HepG2 (cell line): ENCODE measurements around the gene PTCH1. TPM values are rescaled to one million over a fixed set of nuclear protein-coding genes. Genes with fewer than 3 reads are reported as not detected.

Source experiments
- AGO1 ChIP-seq: fragments of 200-400 bp; formaldehyde crosslinking; IDR thresholded peaks from 2 replicates; pipeline ENCODE4 v1.6.1; 2017; ENCODE audit warnings: mild to moderate bottlenecking, low read depth, low read length, moderate library complexity; ENCODE audit not compliant: poor library complexity, severe bottlenecking
- E2F2 ChIP-seq: sonication (generic); formaldehyde crosslinking; IDR thresholded peaks from 2 replicates; pipeline ENCODE4 v1.4.0; 2020; ENCODE audit warnings: missing genetic modification reagents, borderline replicate concordance
- ETV5 ChIP-seq: IDR thresholded peaks from 2 replicates; pipeline ENCODE4 v1.6.1; 2018; ENCODE audit warnings: missing biosample characterization, missing genetic modification reagents, inconsistent platforms, borderline replicate concordance
- HNRNPK ChIP-seq: fragments of 200-400 bp; formaldehyde crosslinking; IDR thresholded peaks from 2 replicates; pipeline ENCODE4 v1.6.1; 2018; ENCODE audit warnings: low read length, low read depth, moderate library complexity, mild to moderate bottlenecking; ENCODE audit not compliant: poor library complexity, severe bottlenecking
- SRY ChIP-seq: sonication (generic); formaldehyde crosslinking; IDR thresholded peaks from 2 replicates; pipeline ENCODE4 v1.8.0; 2022; ENCODE audit warnings: mild to moderate bottlenecking, missing genetic modification reagents
- TEAD3 ChIP-seq: optimal IDR thresholded peaks from 2 replicates; pipeline ENCODE3; 2016; ENCODE audit warnings: borderline replicate concordance
- TERF1 ChIP-seq: sonication (generic); formaldehyde crosslinking; IDR thresholded peaks from 2 replicates; pipeline ENCODE4 v1.8.0; 2022; ENCODE audit warnings: mild to moderate bottlenecking, missing genetic modification reagents, moderate library complexity
- YEATS4 ChIP-seq: sonication (generic); formaldehyde crosslinking; IDR thresholded peaks from 2 replicates; pipeline ENCODE4 v1.4.0; 2020; ENCODE audit warnings: missing genetic modification reagents, borderline replicate concordance
- ZFP91 ChIP-seq: sonication (generic); formaldehyde crosslinking; IDR thresholded peaks from 2 replicates; pipeline ENCODE4 v1.9.0; 2022; ENCODE audit warnings: missing genetic modification reagents, mild to moderate bottlenecking, borderline replicate concordance
- ZNF18 ChIP-seq: sonication (generic); formaldehyde crosslinking; IDR thresholded peaks from 2 replicates; pipeline ENCODE4 v1.8.0; 2022; ENCODE audit warnings: mild to moderate bottlenecking, missing genetic modification reagents; ENCODE audit not compliant: insufficient replicate concordance
- ZNF275 ChIP-seq: sonication (generic); formaldehyde crosslinking; IDR thresholded peaks from 2 replicates; pipeline ENCODE4 v1.8.0; 2022; ENCODE audit warnings: missing genetic modification reagents, mild to moderate bottlenecking, inconsistent platforms, borderline replicate concordance
- ZNF276 ChIP-seq: sonication (generic); formaldehyde crosslinking; IDR thresholded peaks from 2 replicates; pipeline ENCODE4 v1.4.0; 2020; ENCODE audit warnings: mild to moderate bottlenecking, low read depth, missing genetic modification reagents
- ZNF503 ChIP-seq: sonication (generic); formaldehyde crosslinking; IDR thresholded peaks from 2 replicates; pipeline ENCODE4 v1.4.0; 2020; ENCODE audit warnings: missing genetic modification reagents
- ZNF691 ChIP-seq: sonication (generic); formaldehyde crosslinking; IDR thresholded peaks from 2 replicates; pipeline ENCODE4 v1.4.0; 2020; ENCODE audit warnings: missing genetic modification reagents, low read depth, mild to moderate bottlenecking, borderline replicate concordance
- polyA plus RNA-seq, 8 experiments: library from polyadenylated mRNA; depleted of rRNA in 3 of 8; stranded (reverse) in 7 of 8; unstranded in 1 of 8; fragments of >200 nt; fragmentation: Illumina TruSeq in 4 of 8; extraction: Trizol in 4 of 8; gene quantifications; 2 replicates each; pipeline versions ENCODE4 v1.2.1 to v1.2.3, GENCODE V29; 2011 to 2016; ENCODE audit warnings: low read depth in 4 of 8, missing spikeins in 1 of 8, mixed read lengths in 1 of 8; ENCODE audit not compliant: insufficient read depth in 1 of 8
- total RNA-seq, 5 experiments: library from RNA; depleted of rRNA; stranded (reverse); fragments of >200 nt; fragmentation: Illumina TruSeq; extraction: Trizol; gene quantifications; 2 replicates each; pipeline ENCODE4 v1.2.3, GENCODE V29; 2016; ENCODE audit warnings: low read depth in 1 of 5

The PTCH1 gene
- total and polyA plus RNA-seq, 2 of the 13 experiments (the other 11 are each of a cell fraction or from before 2014, with no cell fraction given) = 2.8 to 3.9 TPM

- TF ChIP-seq ZNF18 (CRISPR knock-in tag) (no peak), AGO1 (peak; percentile 50), ZFP91 (CRISPR knock-in tag) (no peak), ZNF275 (CRISPR knock-in tag) (no peak), SRY (CRISPR knock-in tag) (0 out of 2 replicates have a peak, but pooled peaks have one; percentile 7), ETV5 (0 out of 2 replicates have a peak, but pooled peaks have one; percentile 34), ZNF503 (no peak), HNRNPK (peak; percentile 14), TERF1 (CRISPR knock-in tag) (no peak), ZNF691 (CRISPR knock-in tag) (no peak), E2F2 (CRISPR knock-in tag) (no peak), YEATS4 (CRISPR knock-in tag) (peak; percentile 57), ZNF276 (CRISPR knock-in tag) (peak; percentile 100), TEAD3 (CRISPR knock-in tag) (peak; percentile 63)
These were observed 9.1 kb downstream of the PTCH1 start (continued) for GRCh38 chr9:95507464-95508241.
